ENCODE measurements around the gene ARCN1. TPM values are rescaled to one million over a fixed set of nuclear protein-coding genes. Genes with fewer than 3 reads are reported as not detected.
"Not testable (repeated sequence)": the region's sequence is repeated elsewhere in the genome, so short reads cannot be mapped to it uniquely, and the experiment has no call there.

The ARCN1 gene
- total RNA-seq, 1 donor from 2014 or later, result 240 TPM

GRCh38 chr11:118597556-118597955 is 25.3 kb downstream of the ARCN1 start:
- Mint-ChIP-seq H3K36me3 (ENCODE audit: low read depth) (peaks cover 39% of the 10 kb centered on the region), H3K9me3 (ENCODE audit: low read depth) (no peaks in the 10 kb centered on the region), H3K27me3 (ENCODE audit: low read depth) (no peaks in the 10 kb centered on the region), H3K4me3 (ENCODE audit: unreplicated experiment) (no peak overlapping the region), H3K4me1 (ENCODE audit: low read depth) (peaks cover 29% of the 10 kb centered on the region), H3K27ac (ENCODE audit: unreplicated experiment) (no peak overlapping the region)
- DNase-seq (ENCODE audit: low spot score), result no peak
- no peak for TF ChIP-seq CTCF (IDR thresholded peaks at IDR 0.05)

- TF ChIP-seq CTCF (IDR thresholded peaks at IDR 0.05), result no peak
- Mint-ChIP-seq H3K4me3 (ENCODE audit: unreplicated experiment) (no peak overlapping the region), H3K27me3 (ENCODE audit: low read depth) (no peaks in the 10 kb centered on the region), H3K4me1 (ENCODE audit: low read depth) (peaks cover 39% of the 10 kb centered on the region), H3K9me3 (ENCODE audit: low read depth) (no peaks in the 10 kb centered on the region), H3K27ac (ENCODE audit: unreplicated experiment) (no peak overlapping the region), H3K36me3 (ENCODE audit: low read depth) (peaks cover 26% of the 10 kb centered on the region)
- no peak for DNase-seq (ENCODE audit: low spot score)
Observed at GRCh38 chr11:118602331-118602730, 30.1 kb downstream of the ARCN1 start.

GRCh38 chr11:118603709-118604108 is 31.5 kb downstream of the ARCN1 start:
- Mint-ChIP-seq H3K36me3 (ENCODE audit: low read depth) (peaks cover 22% of the 10 kb centered on the region), H3K27ac (ENCODE audit: unreplicated experiment) (peak overlapping the region; percentile 59), H3K4me1 (ENCODE audit: low read depth) (peaks cover 42% of the 10 kb centered on the region)
- not testable (repeated sequence) for H3K9me3 Mint-ChIP-seq (ENCODE audit: low read depth); H3K27me3 Mint-ChIP-seq (ENCODE audit: low read depth); H3K4me3 Mint-ChIP-seq (ENCODE audit: unreplicated experiment); DNase-seq (ENCODE audit: low spot score)

GRCh38 chr11:118604566-118604965 is 32.4 kb downstream of the ARCN1 start:
- H3K36me3 Mint-ChIP-seq (ENCODE audit: low read depth), result peaks cover 22% of the 10 kb centered on the region
- H3K9me3 Mint-ChIP-seq (ENCODE audit: low read depth), result no peaks in the 10 kb centered on the region
- no peak overlapping the region for H3K4me3 Mint-ChIP-seq (ENCODE audit: unreplicated experiment)
- no peaks in the 10 kb centered on the region for H3K27me3 Mint-ChIP-seq (ENCODE audit: low read depth)
- peaks cover 51% of the 10 kb centered on the region for H3K4me1 Mint-ChIP-seq (ENCODE audit: low read depth)
- no peak for DNase-seq (ENCODE audit: low spot score)
- no peak for TF ChIP-seq CTCF (IDR thresholded peaks at IDR 0.05)
- H3K27ac Mint-ChIP-seq (ENCODE audit: unreplicated experiment), result peak overlapping the region; percentile 9

- Mint-ChIP-seq H3K9me3 (ENCODE audit: low read depth) (no peaks in the 10 kb centered on the region), H3K36me3 (ENCODE audit: low read depth) (peaks cover 15% of the 10 kb centered on the region), H3K27me3 (ENCODE audit: low read depth) (no peaks in the 10 kb centered on the region), H3K4me1 (ENCODE audit: low read depth) (peaks cover 57% of the 10 kb centered on the region), H3K27ac (ENCODE audit: unreplicated experiment) (peak overlapping the region; percentile 77), H3K4me3 (ENCODE audit: unreplicated experiment) (peak overlapping the region; percentile 29)
- no peak for TF ChIP-seq CTCF (IDR thresholded peaks at IDR 0.05)
- DNase-seq (ENCODE audit: low spot score), result no peak
Observed at GRCh38 chr11:118605116-118605867, 33.1 kb downstream of the ARCN1 start.
